Loucy (cell line): Measurements from ENCODE around the gene TDRD12.
"Not testable (repeated sequence)": the region's sequence is repeated elsewhere in the genome, so short reads cannot be mapped to it uniquely, and the experiment has no call there.

ENCODE experiments used
- H2AFZ ChIP-seq: fragments of 200-600 bp; sonication (generic); 2 replicates; pipeline ENCODE4 v1.6.0; 2016; ENCODE audit warnings: antibody characterized with exemption, mild to moderate bottlenecking, low read length, moderate library complexity
- H3F3A ChIP-seq: fragments of 200-600 bp; 2 replicates; pipeline ENCODE4 v1.6.0; 2016; ENCODE audit warnings: antibody characterized with exemption, low read depth, mild to moderate bottlenecking
- H3K27me3 ChIP-seq: fragments of 200-600 bp; sonication (generic); 2 replicates; pipeline ENCODE4 v1.6.1; 2014; ENCODE audit warnings: low read length, mild to moderate bottlenecking; ENCODE audit not compliant: insufficient read depth, poor library complexity, severe bottlenecking
- H3K36me3 ChIP-seq: fragments of 200-600 bp; sonication (generic); 2 replicates; pipeline ENCODE4 v1.6.1; 2016; ENCODE audit warnings: low read length; ENCODE audit not compliant: insufficient read depth
- H3K4me1 ChIP-seq: fragments of 200-600 bp; sonication (generic); 2 replicates; pipeline ENCODE4 v1.5.1; 2014; ENCODE audit warnings: low read length, mild to moderate bottlenecking; ENCODE audit not compliant: insufficient read depth, poor library complexity, severe bottlenecking
- H3K4me2 ChIP-seq: fragments of 200-600 bp; sonication (generic); 2 replicates; pipeline ENCODE4 v1.6.0; 2014; ENCODE audit warnings: antibody characterized with exemption, low read length, low read depth, mild to moderate bottlenecking; ENCODE audit not compliant: poor library complexity, severe bottlenecking
- H3K4me3 ChIP-seq: fragments of 200-600 bp; sonication (generic); 2 replicates; pipeline ENCODE4 v1.5.1; 2014; ENCODE audit warnings: low read length, mild to moderate bottlenecking, mixed read lengths; ENCODE audit not compliant: poor library complexity, severe bottlenecking
- H3K79me2 ChIP-seq: fragments of 200-600 bp; sonication (generic); 2 replicates; pipeline ENCODE4 v1.6.1; 2014; ENCODE audit warnings: low read length; ENCODE audit not compliant: insufficient read depth
- H3K9ac ChIP-seq: fragments of 200-600 bp; sonication (generic); 2 replicates; pipeline ENCODE4 v1.6.0; 2014; ENCODE audit warnings: mild to moderate bottlenecking, low read depth, low read length, moderate library complexity; ENCODE audit not compliant: poor library complexity, severe bottlenecking
- H3K9me2 ChIP-seq: fragments of 200-600 bp; sonication (generic); replicated peaks from 2 replicates; pipeline ENCODE4 v1.6.1; 2016; ENCODE audit warnings: low read depth, low read length, mixed read lengths
- H3K9me3 ChIP-seq: fragments of 200-600 bp; sonication (generic); 2 replicates; pipeline ENCODE4 v1.6.1; 2014; ENCODE audit warnings: mild to moderate bottlenecking, antibody characterized with exemption, low read length, low read depth; ENCODE audit not compliant: insufficient read depth
- H4K20me1 ChIP-seq: fragments of 200-600 bp; sonication (generic); 2 replicates; pipeline ENCODE4 v1.6.0; 2014; ENCODE audit warnings: antibody characterized with exemption, low read length, mild to moderate bottlenecking; ENCODE audit not compliant: insufficient read depth, poor library complexity, severe bottlenecking
- EZH2phosphoT487 ChIP-seq: fragments of 200-600 bp; IDR thresholded peaks from 2 replicates; pipeline ENCODE4 v1.6.1; 2018; ENCODE audit warnings: antibody characterized with exemption, mild to moderate bottlenecking, moderate library complexity, borderline replicate concordance
- TF ChIP-seq, protein P1 (sequence below): fragments of 200-600 bp; sonication (generic); conservative IDR thresholded peaks from 2 replicates; pipeline ENCODE4 v1.5.1; 2014; ENCODE audit warnings: mild to moderate bottlenecking, antibody characterized with exemption, low read length

The TDRD12 gene

DNA sequence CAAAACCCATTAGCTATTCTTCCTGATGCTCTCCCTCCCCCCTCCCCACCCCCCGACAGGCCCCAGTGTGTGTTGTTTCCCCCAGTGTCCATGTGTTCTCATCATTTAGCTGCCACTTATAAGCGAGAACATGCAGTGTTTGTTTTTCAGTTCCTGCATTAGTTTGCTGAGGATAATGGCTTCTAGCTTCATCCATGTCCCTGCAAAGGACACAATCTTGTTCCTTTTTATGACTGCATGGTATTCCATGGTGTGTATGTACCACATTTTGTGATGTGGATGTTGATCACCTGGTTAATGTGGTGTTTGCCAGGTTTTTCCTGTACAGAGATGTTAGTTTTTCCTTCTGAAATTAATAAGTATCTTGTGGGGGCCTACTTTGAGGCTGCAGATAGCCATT lies 31.5 kb downstream of the TDRD12 start:
- no peak overlapping the region for H3K9ac ChIP-seq
- no peaks in the 10 kb centered on the region for H3K36me3 ChIP-seq
- H3K4me1 ChIP-seq: peaks cover 8% of the 10 kb centered on the region
- H4K20me1 ChIP-seq: no peaks in the 10 kb centered on the region
- TF ChIP-seq, protein P1, sequence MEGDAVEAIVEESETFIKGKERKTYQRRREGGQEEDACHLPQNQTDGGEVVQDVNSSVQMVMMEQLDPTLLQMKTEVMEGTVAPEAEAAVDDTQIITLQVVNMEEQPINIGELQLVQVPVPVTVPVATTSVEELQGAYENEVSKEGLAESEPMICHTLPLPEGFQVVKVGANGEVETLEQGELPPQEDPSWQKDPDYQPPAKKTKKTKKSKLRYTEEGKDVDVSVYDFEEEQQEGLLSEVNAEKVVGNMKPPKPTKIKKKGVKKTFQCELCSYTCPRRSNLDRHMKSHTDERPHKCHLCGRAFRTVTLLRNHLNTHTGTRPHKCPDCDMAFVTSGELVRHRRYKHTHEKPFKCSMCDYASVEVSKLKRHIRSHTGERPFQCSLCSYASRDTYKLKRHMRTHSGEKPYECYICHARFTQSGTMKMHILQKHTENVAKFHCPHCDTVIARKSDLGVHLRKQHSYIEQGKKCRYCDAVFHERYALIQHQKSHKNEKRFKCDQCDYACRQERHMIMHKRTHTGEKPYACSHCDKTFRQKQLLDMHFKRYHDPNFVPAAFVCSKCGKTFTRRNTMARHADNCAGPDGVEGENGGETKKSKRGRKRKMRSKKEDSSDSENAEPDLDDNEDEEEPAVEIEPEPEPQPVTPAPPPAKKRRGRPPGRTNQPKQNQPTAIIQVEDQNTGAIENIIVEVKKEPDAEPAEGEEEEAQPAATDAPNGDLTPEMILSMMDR: no peak
- no peak for TF ChIP-seq EZH2phosphoT487
- H3K9me3 ChIP-seq: no peaks in the 10 kb centered on the region
- H3K4me2 ChIP-seq: no peak overlapping the region
- peaks cover 9% of the 10 kb centered on the region; the same call in 1 of the 2 replicates for H3F3A ChIP-seq
- no peaks in the 10 kb centered on the region for H3K79me2 ChIP-seq
- H2AFZ ChIP-seq: no peak overlapping the region
- H3K27me3 ChIP-seq: no peaks in the 10 kb centered on the region
- H3K4me3 ChIP-seq: no peak overlapping the region
- no peaks in the 10 kb centered on the region for H3K9me2 ChIP-seq

DNA sequence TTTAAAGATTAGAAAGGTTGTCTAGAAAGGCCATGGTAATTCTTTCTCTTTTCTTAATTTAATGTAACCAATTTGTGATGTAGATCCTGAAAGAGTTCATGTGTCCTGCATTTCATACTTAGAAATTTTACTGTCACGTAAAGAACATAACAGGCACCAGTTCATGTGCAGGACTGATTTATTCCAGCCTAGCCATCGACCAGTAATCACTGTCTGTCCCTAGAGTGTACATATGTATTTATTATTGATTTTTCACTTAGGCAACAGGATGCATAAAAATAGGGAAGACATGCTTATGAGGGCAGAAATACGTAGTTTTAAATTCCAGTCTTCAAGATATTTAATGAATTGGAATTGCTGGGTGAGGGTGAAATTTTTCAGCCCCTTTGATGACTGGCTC lies 37.6 kb downstream of the TDRD12 start:
- H3K4me3 ChIP-seq: no peak overlapping the region
- no peak for TF ChIP-seq EZH2phosphoT487
- TF ChIP-seq, protein P1: no peak
- H3K79me2 ChIP-seq: no peaks in the 10 kb centered on the region

DNA sequence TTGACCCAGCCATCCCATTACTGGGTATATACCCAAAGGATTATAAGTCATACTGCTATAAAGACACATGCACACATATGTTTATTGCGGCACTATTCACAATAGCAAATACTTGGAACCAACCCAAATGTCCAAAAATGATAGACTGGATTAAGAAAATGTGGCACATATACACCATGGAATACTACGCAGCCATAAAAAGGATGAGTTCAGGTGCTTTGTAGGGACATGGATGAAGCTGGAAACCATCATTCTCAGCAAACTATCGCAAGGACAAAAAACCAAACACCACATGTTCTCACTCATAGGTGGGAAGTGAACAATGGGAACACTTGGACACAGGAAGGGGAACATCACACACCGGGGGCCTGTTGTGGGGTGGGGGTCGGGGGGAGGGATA lies 45.8 kb downstream of the TDRD12 start:
- H3K9me2 ChIP-seq, H4K20me1 ChIP-seq, H3K4me3 ChIP-seq, H3K9me3 ChIP-seq, H3K36me3 ChIP-seq, H3F3A ChIP-seq, H2AFZ ChIP-seq, H3K27me3 ChIP-seq, H3K4me1 ChIP-seq, H3K79me2 ChIP-seq, H3K9ac ChIP-seq, H3K4me2 ChIP-seq: not testable (repeated sequence)

More for the DNA sequence above, 37.6 kb downstream of the TDRD12 start:
- Histone ChIP-seq H3K9me2 (no peaks in the 10 kb centered on the region), H3K4me2 (no peak overlapping the region), H2AFZ (no peak overlapping the region), H3F3A (no peaks in the 10 kb centered on the region), H3K36me3 (no peaks in the 10 kb centered on the region), H3K4me1 (no peaks in the 10 kb centered on the region), H3K27me3 (no peaks in the 10 kb centered on the region), H4K20me1 (no peaks in the 10 kb centered on the region), H3K9ac (no peak overlapping the region), H3K9me3 (0 out of 2 replicates have a peak, but pooled peaks cover 4% of the 10 kb centered on the region)

DNA sequence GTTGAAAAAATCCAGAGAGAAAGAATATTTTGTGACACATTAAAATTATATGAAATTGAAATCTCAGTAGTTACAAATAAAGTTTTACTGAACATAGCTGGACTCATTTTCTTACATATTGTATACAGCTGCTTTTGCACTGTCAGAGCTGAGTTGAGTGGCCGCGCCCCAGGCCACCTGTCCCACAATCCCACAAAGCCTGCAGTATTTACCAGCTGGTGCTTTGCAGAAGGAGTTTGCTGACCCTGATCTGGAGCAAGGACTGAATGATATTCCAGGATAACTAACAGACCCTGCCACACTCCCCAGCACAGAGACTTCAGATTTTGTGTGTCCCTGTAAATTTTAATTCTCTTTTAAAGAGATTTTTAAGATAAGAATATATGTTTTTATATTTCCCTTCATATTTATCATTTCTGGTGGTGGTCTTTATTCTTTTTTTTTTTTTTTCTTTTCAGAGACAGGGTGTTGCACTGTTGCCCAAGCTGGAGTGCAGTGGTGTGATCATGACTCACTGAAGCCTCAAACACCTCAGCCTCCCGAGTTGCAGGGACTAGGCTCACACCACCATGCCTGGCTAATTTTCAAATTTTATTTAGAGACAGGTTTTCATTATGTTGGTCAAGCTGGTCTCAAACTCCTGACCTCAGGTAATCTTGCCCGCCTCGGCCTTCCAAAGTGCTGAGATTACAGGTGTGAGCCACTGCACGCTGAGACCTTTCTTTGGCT lies 48.5 kb downstream of the TDRD12 start:
- Histone ChIP-seq H3K4me3 (no peak overlapping the region), H2AFZ (no peak overlapping the region), H4K20me1 (no peaks in the 10 kb centered on the region), H3K36me3 (no peaks in the 10 kb centered on the region), H3K4me2 (no peak overlapping the region), H3K9me3 (no peaks in the 10 kb centered on the region), H3K4me1 (no peaks in the 10 kb centered on the region), H3K9ac (no peak overlapping the region), H3K9me2 (no peaks in the 10 kb centered on the region), H3K79me2 (no peaks in the 10 kb centered on the region), H3K27me3 (no peaks in the 10 kb centered on the region), H3F3A (no peaks in the 10 kb centered on the region)
- TF ChIP-seq, protein P1: no peak
- TF ChIP-seq EZH2phosphoT487: no peak
